Activated CD8-positive, alpha-beta memory T cell treated with anti-CD3 and anti-CD28 coated beads for 4 hours (primary cell): ENCODE results near the gene CHDH.

Experiments
- DNase-seq, 2 donors: peaks; one replicate each; pipeline ENCODE4 v3.0.0-alpha.2; 2020; ENCODE audit warnings: low read depth in 2 of 2

CHDH gene

DNA sequence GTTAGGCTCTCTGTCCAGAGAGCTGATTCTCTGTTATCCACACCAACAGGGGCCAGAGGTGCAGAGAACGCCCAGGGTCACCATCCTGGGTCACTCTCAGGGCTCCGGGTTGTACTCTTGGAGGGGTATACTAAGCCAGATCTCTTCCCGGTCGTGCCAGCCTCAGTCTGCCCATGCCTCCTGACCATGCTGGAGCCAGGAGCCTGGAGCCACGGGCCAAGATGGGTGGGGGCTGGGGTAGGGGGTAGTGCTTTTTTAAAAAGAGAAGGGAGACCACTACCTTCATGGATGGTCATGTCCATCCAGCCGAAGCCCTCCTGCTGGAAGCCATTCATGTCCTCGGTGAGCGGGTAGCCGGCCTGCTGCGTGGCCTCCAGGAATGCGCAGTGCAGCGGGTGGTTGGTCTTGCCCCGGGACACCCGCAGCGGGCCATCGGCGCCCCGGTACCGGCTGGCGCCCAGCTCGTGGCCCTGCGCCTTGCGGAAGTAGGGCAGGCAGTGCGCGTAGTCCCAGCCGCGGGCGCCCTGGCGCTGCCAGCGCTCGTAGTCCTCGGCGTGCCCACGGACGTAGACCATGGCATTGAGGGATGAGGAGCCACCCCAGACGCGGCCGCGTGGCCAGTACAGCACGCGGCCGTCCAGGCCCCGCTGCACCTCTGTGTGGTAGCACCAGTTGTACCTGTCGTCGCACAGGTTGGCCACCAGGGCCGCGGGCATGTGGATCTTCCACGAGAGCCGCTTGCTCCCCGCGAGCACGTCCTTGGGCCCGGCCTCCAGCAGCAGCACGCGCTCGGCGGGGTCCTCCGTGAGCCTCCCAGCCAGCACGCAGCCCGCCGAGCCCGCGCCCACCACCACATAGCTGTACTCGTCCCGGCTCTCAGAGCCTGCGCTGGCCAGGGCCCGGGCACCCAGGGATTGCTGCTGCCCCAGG, 22.9 kb downstream of the CHDH start:
- no peak for DNase-seq

DNA sequence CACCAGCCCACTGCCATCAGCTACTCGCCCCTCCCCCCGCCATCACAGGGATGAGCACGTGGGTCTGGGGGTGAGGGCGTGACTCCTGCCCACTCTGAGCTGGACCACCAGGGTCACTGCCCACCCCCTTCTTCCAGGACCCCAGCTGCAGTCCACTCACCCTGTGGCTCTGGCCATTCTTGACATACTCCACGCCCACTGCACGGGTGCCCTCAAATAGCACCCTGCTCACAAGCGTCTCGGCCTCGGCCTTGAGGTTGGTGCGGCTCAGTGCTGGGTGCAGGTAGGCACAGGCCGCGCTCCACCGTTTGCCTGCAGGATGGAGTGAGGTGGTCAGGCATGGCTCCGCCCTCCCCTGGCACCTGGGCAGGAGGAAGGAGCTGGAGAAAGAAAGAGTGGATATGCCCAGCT, 23.9 kb downstream of the CHDH start:
- DNase-seq, result no peak

DNA sequence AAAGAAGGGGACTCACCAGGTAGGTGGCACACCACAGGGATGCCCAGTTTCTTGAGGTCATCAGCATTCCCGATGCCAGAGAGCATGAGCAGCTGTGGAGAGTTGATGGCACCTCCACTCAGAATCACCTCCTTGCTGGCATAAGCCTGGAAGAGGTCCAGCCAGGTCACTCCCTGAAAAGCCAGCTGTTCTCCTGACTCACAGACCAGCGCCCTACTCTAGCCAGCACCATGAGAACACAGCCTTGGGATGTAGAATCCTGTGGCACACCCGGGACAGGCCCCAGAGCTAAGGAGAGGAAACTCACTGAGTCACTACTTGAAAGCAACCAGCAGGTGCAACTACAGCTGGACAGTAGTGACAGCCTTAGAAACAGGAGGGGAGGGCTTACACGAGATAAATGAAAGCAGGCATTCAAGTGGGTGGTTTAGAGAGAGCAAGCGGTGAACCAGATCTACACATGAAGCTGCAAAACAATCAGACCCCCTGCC, 24.5 kb downstream of the CHDH start:
- DNase-seq, result no peak

DNA sequence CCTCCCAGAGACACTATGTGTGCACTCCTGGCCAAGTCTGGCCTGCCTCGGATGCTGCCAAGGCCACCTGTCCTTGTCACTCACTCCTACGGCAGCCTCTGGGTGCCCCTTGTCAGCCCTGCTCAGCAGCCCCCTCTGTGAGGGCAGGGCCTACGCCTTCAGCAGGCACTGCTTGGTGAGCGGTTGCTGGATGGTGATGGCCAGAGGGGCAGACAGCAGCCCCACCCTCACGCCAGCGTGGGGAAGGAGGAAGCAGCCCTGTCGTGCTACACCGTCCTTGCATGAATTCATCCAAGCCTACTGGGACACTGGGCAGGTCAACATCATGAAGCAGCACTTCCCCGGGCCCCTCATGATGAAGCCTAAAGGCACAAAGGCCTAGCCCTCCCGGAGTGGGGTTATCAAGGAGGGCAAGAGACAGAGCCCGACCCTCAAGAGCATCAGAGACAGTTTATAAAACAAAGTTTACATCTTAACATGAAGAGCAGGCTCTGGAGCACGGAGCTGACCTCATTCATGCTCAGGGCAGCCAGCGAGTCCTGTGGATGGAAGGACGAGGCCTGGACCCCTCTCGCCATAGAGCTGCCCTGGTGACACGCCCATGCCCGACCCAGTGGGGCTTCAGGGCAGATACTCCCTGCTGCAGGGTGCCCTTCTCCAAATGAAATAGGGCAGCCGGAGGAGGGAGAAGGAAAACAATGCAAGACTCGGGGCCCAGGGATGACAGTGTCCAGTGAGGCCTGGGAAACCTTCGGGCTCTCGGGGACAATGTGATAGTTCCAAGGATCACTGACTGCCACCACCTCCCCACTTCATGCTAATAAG, 25.3 kb downstream of the CHDH start:
- no peak for DNase-seq

DNA sequence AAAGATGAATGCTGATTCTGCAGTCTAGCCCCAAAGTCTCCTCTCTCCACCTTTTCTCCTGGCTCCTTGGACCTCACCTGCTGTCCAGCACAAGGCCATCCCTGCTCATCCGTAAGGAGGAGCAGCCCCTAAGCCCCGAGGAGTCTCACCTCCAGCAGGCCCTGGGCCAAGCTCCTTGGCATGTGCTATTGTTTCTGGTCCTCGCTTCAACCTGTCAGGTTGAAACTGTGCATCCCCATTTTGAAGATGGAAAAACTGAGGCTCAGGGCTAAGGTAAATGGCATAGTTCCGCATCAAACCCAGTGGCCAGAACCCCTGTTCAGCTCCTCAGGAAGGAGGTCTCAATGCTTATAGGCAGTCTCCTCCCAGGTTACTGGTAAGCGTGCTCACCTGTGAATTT, 26.1 kb downstream of the CHDH start:
- DNase-seq, result no peak

DNA sequence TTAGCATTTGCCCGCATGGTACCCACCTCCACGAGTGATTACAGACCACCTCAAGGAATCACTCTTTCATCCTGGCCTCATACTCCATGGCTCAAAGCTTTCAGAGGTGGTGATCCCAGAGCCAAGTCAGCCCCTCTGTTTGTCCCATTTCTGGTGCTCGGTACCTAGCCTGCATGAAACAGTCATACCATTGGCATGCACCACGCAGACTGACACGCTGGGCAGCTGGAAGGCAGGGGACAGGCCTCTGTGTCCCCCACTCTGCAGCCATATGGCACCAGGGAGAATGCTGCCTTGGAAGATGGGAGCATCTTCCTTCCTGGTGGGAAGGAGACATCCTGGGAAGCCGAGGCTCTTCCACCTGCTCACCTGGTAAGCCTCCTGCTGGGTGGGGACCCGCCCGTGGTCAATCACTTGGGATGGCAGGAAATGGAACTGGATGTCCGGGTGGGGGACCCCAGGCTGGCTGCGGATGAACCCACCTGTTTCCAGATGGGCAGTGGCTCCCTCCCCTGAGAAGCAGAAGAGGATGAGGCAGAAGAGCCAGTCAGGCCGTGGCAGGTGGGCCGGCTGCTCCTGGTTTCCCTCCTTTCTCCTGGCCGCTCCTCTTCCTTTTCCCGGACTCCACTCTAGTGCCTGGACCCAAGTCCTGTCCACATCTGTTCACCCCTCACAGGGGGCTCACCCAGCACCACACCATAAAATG, 26.9 kb downstream of the CHDH start:
- no peak for DNase-seq

DNA sequence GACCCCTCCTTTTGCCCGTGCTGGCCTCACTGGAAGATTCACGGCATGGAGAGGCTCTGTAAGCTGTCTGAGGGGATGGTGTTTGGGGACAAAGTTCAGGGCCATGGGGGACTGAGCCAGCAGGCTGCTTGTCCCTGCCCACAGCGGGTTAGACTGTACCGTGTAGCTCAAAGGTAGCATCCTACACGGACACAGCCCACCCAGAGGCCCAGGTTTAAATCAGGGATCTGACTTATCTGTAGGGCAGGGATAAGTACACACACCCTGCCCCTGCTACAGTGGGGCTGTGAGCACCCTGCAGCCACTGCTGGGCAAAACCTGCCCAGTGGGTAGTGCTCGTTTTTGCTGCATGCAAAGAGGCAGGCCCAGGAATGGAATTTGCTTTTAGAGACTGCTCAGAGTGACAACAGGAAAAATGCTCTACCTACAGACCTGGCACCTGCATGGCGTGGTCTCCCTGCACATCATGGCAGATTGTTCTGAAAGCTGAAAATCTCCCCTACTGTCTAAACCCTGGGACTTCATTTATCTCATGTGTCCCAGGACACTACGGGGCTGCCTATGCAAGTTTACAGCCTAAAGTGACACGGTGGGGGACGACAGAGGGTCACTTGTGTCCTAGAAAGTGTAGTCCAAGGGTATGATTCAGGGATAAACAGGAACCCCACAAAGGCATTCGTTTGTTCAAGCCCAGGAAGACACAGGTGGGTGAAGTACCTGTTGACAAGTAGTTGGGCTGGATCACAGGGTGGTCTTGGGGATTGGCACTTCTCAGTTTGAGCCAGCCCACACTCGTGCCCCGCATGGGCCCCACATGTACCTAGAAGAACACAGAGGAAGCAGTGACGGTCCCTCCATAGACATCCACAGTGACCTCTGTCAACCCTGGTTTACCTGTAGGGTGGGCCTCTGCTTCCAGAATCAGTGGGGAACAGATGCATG, 27.7 kb downstream of the CHDH start:
- DNase-seq, result no peak

DNA sequence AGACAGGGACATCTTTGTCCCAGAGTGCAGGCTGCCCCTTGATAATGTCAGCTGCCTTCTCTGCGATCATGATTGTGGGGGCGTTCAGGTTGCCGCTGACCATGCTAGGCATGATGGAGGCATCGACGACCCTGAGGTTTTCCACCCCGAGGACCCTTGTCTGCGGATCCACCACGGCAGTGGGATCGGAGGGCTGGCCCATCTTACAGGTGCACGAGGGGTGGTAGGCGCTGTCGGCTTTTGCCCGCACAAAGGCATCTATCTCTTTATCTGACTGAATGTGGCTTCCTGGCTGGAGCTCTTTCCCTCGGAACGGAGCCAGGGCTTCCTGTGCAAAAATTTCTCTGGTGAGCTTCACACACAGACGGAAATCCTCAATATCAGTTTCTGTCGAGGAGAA, 28.4 kb downstream of the CHDH start:
- no peak for DNase-seq

DNA sequence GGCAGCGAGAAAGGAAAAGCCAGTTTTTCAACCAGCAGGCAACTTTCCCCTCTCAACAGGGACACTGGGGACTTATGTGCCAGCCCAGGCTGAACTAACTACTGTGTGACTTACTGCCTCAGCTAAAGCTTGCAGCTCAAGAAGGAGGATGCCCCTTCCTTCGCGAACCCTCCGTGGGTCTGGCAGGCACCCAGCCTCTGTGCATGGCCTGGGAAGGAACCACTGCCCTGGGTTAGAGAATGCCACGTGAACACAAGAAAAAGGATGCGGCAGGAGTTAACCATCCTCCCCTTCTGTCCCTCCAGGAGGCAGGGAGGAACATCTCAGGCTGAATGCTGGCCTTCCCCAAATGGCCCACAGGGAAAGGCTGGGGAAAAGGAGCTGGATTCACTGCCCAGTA, 29.0 kb downstream of the CHDH start:
- no peak for DNase-seq

DNA sequence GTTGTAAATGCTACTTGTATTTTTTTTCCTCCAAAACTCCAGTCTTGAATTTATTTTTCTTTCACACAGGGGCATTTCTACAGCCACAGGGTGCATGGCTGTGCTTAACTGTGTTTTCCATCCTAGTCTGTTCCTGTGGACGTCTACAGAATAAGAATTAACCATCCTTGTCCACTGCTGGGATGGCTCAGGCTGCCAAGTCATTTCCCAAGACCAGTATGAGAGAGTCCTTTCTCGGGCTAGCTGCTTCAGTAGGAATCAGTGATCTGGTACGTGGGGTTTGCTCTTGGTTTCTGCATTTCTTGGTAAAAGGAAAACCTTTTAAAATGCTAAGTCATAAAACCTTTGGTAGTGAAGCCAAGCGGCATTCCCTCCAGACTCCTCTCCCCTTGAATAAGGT, 29.8 kb downstream of the CHDH start:
- no peak for DNase-seq

DNA sequence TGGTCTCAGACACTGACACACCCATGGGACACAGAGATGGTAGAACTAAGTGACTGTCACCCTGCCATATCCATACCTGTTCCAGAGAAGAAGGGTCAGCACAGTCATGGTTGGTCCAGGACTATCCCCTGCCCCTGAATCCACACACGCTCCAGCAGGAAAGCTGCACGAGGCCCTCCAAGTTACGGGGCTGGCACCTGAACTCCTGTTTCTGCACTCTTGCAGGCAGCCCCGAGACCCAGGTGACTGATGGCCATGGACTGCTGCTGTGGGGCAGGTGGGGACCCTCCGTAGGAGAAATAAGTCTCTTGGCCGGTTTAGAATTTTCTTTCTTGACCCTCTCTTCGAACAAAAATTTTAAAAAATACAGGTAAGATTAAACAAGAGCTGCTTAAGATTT, 30.6 kb downstream of the CHDH start:
- DNase-seq, result no peak

DNA sequence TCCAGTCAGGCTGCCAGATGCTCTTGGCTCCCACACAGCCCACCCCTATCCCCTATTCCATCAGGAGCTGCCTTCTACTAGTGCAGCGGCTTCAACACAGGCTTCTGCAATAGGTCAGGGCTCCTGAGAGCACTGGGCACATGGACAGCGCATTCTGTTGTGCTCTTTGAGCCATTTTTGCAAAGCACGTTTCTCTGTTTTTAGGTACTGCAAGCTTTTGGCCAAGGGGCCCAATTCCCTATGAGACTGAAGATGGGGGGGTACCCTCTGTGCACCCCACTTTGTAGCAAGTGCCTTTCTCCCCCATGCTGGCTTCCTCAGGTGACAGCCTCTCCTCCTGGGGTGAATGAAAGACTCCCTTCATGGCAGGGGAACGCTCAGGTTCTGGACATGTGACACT, 31.2 kb downstream of the CHDH start:
- no peak for DNase-seq

DNA sequence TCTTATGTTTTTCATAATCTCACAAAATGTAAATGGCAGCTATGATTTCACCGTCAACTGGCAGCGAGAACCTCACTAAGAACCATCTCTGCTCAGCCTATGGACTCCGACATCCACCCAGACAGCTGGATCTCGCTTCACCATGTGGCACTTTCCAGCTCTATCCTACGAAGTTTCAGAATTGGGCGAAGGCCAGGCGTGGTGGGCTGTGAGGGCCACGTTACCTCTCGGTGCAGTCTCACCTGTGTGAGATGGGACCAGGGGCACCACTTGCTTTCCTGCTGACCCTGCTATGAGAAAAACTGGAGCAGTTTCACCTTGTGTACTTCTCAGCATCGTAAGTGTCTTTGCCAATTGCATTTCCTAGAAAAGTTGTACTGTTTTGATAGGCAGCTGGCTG, 32.3 kb downstream of the CHDH start:
- DNase-seq, result no peak

DNA sequence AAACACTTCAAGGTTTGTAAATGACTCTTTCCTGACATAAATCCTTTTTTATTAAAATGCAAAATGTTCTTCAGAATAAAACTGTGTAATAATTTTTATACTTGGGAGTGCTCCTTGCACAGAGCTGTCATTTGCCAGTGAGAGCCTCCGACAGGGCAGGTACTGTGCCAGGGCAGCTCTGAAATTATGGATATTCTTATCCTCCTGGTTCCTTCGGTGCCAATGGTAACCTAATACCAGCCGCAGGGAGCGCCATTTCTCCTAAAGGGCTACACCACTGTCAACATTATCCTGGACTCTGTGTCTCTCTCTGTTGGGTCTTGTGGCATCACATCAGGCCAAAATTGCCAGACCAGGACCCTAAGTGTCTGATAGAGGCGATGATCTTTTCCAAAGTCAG, 33.0 kb downstream of the CHDH start:
- no peak for DNase-seq

DNA sequence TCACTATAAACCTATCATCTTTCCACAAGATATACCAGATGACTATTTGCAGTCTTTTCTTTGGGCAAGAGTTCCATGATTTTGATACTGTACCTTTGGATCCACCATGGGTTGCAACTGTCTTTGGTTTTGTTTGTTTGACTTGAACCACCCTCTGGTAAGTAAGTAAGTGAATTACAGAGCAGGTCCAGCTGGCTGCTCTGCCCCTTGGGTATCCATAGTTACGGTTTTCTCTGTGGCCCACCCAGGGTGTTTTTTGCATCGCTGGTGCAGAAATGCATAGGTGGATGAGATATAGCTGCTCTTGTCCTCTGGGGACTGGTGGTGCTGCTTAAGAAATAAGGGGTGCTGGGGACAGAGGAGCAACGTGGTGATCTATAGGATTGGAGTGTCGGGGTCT, 33.8 kb downstream of the CHDH start:
- DNase-seq, result no peak

DNA sequence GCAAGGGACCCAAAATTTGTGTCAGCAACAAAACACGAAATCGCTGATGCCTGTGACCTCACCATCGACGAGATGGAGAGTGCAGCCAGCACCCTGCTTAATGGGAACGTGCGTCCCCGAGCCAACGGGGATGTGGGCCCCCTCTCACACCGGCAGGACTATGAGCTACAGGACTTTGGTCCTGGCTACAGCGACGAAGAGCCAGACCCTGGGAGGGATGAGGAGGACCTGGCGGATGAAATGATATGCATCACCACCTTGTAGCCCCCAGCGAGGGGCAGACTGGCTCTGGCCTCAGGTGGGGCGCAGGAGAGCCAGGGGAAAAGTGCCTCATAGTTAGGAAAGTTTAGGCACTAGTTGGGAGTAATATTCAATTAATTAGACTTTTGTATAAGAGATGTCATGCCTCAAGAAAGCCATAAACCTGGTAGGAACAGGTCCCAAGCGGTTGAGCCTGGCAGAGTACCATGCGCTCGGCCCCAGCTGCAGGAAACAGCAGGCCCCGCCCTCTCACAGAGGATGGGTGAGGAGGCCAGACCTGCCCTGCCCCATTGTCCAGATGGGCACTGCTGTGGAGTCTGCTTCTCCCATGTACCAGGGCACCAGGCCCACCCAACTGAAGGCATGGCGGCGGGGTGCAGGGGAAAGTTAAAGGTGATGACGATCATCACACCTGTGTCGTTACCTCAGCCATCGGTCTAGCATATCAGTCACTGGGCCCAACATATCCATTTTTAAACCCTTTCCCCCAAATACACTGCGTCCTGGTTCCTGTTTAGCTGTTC, 34.9 kb downstream of the CHDH start:
- DNase-seq, result no peak

DNA sequence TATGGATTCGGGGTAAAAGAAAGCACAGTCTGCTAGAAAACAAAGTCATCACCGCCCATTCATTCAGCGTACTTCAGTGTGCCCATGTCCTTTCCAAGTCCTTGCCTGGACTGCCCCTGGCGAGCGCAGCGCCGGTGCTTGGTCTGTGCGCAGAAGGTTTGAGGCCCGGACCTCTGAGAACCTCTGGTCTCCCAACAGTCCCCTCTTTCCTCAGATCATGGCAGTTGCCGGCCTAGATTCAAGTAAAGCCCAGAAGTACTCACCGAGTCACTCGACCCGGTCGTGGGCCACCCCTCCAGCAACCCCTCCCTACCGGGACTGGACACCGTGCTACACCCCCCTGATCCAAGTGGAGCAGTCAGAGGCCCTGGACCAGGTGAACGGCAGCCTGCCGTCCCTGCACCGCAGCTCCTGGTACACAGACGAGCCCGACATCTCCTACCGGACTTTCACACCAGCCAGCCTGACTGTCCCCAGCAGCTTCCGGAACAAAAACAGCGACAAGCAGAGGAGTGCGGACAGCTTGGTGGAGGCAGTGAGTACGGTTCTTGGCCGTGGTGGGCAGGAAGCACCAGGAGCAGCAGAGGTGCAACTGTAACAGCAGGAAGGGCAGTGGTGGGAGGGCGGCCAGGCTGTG, 36.3 kb downstream of the CHDH start:
- no peak for DNase-seq

DNA sequence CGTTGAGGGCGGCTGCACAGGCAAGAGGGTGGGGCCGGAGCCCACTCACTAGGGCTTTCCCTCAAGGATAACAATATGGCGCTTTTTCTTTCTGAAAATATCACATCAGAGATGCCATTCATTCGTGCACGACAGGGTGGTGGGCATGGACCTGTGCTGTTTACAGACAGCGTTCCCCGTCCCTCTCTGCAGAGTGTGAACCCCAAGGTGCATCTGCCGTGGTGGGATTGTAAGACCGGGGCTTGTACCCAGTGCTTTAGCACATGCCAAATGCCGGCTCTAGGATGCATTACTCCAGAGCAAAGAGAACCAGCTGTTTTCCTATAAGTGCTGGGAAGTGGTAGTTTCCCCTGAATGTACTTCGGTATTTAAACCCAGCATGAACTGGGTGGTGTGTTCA, 37.0 kb downstream of the CHDH start:
- DNase-seq, result no peak

DNA sequence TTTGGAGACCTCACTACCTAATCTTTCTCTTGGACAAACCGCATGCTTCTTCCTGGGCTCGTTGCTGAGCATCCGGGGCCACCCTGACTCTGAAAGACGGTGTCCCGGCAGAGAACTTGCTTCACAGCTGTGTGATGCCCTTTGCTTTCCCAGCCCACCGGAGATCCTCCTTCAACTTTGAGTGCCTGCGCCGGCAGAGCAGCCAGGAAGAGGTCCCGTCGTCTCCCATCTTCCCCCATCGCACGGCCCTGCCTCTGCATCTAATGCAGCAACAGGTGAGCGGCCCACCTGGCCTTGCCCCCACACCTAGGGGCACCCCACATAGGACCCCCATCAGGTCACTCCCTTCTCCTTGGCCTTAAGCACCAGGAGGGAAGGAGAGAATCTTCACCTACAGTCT, 37.7 kb downstream of the CHDH start:
- DNase-seq, result no peak
